Fibroblast of villous mesenchyme (primary cell): Measurements from ENCODE around the gene LRRC8D. TPM values are rescaled to one million over a fixed set of nuclear protein-coding genes. Genes with fewer than 3 reads are reported as not detected.
A peak's percentile ranks its signal among the peaks of the same experiment; 100 is the strongest.

ENCODE experiments used
- DNase-seq: peaks from one replicate; pipeline ENCODE4 v3.0.0-alpha.2; 2010; ENCODE audit warnings: low read depth
- H3K4me3 ChIP-seq: 2 replicates; pipeline ENCODE4 v1.5.1; 2011; ENCODE audit warnings: low read depth, mild to moderate bottlenecking, low read length
- total RNA-seq: library from RNA; depleted of rRNA; stranded (reverse); fragments of >200 nt; gene quantifications from 2 replicates; pipeline ENCODE4 v1.2.3, GENCODE V29; 2012
- TF ChIP-seq, protein P1 (sequence below): IDR thresholded peaks from 2 replicates; pipeline ENCODE4 v1.5.1; 2012; ENCODE audit warnings: low read depth, mild to moderate bottlenecking, low read length; ENCODE audit not compliant: insufficient read depth

Gene LRRC8D
- total RNA-seq, 1 donor = 58.7 TPM

DNA sequence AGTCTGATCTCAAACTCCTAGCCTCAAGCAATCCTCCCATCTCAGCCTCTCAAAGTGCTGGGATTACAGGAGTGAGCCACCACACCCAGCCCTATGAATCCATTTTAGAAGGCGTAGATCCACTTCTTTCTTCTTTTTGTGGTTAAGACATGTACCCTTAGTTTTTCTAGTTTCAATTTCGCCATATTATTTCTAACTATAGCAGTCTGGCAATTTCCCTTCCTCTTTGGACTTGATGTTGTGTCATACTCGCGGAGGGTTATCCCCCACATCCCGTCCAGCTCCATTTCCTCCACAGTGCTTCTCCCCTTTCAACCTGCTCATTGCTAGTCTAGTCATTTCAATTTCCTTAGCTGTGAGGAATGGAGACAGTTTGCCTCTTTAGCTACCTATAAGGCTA lies 5.2 kb upstream of the LRRC8D start:
- H3K4me3 ChIP-seq = no peak overlapping the region
- no peak for DNase-seq
- TF ChIP-seq, protein P1, sequence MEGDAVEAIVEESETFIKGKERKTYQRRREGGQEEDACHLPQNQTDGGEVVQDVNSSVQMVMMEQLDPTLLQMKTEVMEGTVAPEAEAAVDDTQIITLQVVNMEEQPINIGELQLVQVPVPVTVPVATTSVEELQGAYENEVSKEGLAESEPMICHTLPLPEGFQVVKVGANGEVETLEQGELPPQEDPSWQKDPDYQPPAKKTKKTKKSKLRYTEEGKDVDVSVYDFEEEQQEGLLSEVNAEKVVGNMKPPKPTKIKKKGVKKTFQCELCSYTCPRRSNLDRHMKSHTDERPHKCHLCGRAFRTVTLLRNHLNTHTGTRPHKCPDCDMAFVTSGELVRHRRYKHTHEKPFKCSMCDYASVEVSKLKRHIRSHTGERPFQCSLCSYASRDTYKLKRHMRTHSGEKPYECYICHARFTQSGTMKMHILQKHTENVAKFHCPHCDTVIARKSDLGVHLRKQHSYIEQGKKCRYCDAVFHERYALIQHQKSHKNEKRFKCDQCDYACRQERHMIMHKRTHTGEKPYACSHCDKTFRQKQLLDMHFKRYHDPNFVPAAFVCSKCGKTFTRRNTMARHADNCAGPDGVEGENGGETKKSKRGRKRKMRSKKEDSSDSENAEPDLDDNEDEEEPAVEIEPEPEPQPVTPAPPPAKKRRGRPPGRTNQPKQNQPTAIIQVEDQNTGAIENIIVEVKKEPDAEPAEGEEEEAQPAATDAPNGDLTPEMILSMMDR = no peak

DNA sequence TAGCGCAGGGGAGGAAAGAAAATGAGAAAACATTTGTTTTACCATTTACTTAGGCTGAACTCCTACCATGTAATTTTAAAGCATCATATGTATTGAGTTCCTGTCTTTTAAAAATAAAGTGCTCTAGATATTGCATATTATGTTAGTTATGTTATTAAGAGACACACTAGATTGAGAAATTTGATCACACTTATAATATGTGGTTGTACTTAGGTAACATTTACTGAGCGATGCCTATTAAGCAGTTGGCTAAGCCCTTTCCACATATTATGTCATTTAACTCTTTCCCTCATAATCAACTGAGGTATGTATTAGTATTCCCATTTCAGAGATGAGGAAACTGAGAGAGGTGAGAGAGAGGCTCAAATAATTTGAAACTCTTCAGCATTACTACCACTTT lies 4.5 kb upstream of the LRRC8D start:
- H3K4me3 ChIP-seq = no peak overlapping the region
- no peak for DNase-seq
- TF ChIP-seq, protein P1 = no peak

DNA sequence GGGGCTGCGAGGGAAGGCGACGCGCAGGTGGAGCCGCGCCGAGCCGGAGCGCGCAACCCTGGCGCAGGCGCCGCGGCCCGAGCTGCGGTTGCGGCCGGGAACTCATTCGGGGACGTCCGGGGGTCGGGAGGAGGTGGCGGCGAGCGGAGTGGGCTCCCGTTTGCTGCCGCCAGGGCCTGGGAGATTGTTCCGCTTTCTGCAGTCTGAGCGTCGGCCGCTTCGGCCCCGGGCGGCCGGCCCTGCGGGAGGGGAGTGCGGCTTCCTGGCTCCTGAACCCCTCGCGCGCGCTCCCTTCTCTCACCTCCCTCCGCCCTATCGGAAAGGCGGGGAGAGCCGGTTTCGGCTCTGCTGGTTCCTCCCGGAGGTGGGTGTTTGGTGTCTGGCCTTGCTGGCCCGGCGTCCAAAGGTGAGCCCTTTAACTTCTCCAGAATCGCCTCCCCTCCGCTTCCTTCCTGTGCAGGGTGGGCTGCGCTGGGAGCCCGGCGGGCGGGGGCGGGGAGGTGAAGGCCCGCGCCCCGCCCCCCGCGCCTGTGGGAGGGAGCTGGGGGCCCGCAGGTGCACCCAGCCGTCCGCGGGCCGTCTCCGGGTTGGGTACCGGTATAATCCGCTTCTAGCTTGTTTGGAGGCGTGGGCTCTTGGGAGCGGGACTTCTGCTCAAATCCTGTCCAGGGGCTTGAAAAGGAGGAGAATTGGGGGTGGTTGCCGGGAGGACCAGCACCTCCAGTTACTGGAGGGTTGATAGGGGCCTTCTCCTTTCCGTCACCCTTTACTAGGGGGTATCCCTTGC lies 683 bp downstream of the LRRC8D start:
- H3K4me3 ChIP-seq = peak overlapping the region; percentile 79
- TF ChIP-seq, protein P1 = no peak
- peak; percentile 34 for DNase-seq

DNA sequence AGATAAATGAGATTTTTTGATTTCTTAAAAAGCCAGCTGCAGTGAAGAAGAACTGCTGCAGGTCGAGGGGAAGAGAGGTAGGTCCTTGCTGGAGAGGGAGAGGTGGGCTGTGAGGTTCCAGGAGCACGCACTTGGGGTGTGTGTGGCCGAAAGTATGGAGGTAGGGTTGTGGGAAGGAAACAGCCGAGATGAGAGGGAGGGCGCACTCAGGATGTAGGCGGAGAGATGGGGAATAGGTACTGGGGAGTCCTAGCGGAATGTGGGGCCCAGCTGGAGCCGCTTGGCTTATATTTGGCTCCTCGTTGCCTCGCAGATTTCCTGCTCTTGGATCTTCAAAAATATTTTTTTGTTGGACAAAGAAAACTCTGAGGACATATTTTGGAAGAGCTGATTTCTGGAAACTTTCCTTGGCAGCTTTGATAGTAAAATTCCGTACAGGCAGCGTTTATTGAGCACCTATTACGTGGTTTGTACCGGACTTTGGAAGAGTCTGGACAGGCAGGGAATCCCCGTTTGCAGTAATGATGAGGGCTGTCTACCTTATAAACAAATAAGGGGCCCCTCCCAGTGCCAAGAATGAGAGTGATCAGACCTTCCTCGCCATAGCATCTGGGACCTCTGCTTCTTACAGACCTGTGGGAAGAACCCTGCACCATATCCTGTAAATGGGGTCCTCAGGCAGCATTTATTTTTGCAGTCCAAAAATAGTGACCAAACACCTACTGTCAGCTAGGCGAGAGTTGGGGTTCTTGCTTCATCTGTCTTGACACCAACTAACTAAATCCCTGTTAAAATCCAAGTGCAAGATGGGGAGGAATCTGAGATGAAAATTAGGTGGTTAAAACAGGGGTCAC lies 1.5 kb downstream of the LRRC8D start:
- peak overlapping the region; percentile 79 for H3K4me3 ChIP-seq
- TF ChIP-seq, protein P1 = no peak
- DNase-seq = no peak

DNA sequence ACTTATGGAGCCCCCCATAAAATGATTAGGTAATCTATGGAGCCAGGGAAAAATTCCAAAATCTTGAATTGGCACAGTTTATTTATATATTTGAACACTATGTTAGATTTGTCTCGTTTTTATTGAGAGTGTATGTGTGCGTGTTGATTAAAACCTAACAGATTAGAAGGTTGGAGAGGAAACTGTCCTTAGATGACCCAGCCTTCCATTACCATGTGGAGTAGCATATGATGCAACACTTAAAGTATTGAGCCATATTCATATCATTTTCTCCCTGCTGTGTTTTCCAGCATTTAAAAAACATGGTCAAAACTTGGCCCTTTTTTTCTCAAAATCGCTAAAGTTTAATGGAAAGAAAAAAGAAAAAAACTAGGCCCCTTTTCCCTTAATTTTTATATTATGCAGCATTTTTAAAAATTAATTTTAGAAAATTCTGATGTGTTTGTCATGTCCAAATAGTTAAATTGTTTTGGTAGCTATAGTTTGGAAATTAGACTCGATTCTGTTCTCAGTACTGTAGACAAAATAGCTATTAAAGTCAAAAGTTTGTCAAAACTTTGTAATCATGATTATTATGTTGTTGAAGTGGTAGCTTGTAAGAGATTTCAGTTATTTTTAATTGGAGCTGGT lies 2.3 kb downstream of the LRRC8D start:
- DNase-seq = peak; percentile 83
- peak overlapping the region; percentile 79 for H3K4me3 ChIP-seq
- TF ChIP-seq, protein P1 = no peak

DNA sequence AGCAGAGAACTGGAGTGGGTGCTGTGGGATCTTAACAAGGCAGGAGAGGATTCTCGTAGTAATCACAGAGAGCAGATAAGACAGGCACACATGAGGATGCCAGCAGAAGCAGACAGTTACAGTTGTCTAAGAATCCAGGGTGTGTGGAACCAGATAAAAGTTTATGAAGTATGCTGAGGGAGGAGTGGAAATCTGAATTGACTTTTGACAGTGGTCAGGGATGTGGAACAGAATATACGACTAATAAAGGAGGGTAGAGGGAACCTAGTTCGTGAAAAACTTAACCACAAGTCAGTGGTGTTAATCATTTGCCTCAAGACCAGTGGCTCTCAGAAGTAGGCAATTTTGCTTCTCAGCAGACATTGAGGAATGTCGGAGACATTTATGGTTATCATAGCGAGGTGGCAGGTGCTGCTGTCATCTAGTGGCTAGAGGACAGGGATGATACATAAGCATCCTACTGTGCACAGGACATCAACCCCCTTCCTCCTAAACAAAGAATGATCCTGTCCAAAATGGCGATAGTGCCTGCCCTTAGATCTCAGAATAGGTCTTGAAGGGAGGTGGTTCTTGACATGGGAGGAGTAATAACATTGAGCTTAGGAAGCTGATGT lies 3.0 kb downstream of the LRRC8D start:
- H3K4me3 ChIP-seq = no peak overlapping the region
- TF ChIP-seq, protein P1 = no peak
- peak; percentile 83 for DNase-seq
